NCI-H345 treated with DMSO at 0.1 percent for 48 hours (cell line): Measurements from ENCODE around the gene TUSC2.

Experiments used
- DNase-seq: peaks from one replicate; lab custom pipeline; 2025; ENCODE audit not compliant: unreplicated experiment; lab: John Stamatoyannopoulos, UW

The TUSC2 gene

DNA sequence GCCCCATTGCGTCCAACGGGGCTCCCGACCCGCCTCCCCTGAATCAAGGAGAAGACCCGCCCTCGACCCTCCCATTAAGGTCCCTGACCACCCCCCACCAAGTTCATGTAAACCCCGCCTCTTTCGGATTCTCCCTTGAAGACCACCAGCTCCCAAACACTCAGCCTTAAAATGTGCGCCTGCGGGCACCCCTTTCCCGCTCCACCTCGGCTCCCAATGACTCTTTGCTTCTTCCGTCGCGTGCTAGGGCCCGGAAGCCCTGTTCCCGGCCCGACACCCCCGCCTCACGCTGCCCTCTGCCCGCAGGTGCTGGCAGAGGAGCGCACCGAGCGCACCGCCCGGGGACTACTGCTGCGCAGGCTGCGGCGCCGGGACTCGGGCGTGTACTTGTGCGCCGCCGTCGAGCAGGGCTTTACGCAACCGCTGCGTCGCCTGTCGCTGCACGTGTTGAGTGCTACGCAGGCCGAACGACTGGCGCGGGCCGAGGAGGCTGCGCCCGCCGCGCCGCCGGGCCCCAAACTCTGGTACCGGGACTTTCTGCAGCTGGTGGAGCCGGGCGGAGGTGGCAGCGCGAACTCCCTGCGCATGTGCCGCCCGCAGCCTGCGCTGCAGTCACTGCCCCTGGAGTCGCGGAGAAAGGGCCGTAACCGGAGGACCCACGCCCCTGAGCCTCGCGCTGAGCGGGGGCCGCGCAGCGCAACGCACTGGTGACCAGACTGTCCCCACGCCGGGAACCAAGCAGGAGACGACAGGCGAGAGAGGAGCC lies 51.8 kb downstream of the TUSC2 start:
- no peak for DNase-seq

- no peak for DNase-seq
Observed at GRCh38 chr3:50275141-50275995, 52.7 kb downstream of the TUSC2 start.
